Upper lobe of left lung (tissue), 4 donors: ENCODE data around the gene FRMPD2.

ENCODE experiments used
- EP300 ChIP-seq, 4 donors: sonication (generic); formaldehyde crosslinking; IDR thresholded peaks; one replicate each; pipeline ENCODE4 v1.5.1; 2017; ENCODE audit warnings: antibody characterized with exemption in 4 of 4, control low read depth in 2 of 4
- POLR2A ChIP-seq, 4 donors: fragments of 450-650 bp; IDR thresholded peaks; one replicate each; pipeline ENCODE4 v1.5.1; 2016 to 2017; ENCODE audit warnings: antibody characterized with exemption in 4 of 4, mild to moderate bottlenecking in 2 of 4
- POLR2AphosphoS5 ChIP-seq, 2 donors: sonication (generic); formaldehyde crosslinking; IDR thresholded peaks; one replicate each; pipeline ENCODE4 v1.5.1; 2017; ENCODE audit warnings: antibody characterized with exemption in 2 of 2
- TF ChIP-seq, protein P1 (sequence below), 6 experiments: fragments of 450-650 bp in 4 of 6; fragments of 200-600 bp in 2 of 6; sonication (generic) in 2 of 6; IDR thresholded peaks; one replicate each; pipeline ENCODE4 v1.5.1; 2016 to 2019; ENCODE audit warnings: antibody characterized with exemption in 6 of 6

DNA sequence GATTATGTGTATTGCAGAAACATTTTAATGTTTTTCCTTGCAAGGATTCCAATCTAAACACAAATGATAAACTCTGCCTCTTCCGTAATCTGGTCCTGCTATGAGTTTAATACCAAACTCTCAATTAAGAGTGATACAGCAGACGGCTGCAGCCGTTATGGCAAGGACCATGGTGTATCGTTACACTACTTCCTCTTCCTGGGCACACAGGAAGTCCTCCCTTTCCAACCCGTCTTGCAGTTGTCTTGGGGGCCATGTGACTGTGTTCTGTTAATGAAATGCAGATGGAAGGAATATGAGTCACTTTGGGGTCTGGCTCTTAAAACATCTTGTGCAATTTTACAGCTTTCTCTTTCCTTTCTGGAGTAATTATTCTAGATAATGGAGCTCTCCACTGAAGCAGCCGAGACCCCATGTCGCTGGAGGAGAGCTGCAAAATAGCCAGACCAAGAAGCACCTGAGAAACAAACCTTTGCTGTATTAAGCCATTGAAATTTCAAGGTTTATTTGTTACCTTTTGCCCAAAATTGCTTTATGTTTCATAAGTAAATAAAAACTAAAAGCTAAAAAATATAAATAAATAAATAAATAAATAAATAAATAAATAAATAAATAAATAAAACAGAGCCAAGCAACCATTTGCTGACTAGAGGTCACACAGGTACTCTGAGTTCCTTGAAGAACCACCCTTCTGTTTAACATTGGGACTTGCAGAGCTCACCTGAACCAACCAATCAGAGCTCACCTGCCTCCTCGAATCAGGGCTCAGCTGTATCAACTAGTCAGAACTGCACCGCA is 74.7 kb downstream of the FRMPD2 start:
- TF ChIP-seq, protein P1, sequence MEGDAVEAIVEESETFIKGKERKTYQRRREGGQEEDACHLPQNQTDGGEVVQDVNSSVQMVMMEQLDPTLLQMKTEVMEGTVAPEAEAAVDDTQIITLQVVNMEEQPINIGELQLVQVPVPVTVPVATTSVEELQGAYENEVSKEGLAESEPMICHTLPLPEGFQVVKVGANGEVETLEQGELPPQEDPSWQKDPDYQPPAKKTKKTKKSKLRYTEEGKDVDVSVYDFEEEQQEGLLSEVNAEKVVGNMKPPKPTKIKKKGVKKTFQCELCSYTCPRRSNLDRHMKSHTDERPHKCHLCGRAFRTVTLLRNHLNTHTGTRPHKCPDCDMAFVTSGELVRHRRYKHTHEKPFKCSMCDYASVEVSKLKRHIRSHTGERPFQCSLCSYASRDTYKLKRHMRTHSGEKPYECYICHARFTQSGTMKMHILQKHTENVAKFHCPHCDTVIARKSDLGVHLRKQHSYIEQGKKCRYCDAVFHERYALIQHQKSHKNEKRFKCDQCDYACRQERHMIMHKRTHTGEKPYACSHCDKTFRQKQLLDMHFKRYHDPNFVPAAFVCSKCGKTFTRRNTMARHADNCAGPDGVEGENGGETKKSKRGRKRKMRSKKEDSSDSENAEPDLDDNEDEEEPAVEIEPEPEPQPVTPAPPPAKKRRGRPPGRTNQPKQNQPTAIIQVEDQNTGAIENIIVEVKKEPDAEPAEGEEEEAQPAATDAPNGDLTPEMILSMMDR (IDR thresholded peaks at IDR 0.05), result no peak
- TF ChIP-seq POLR2A (IDR thresholded peaks at IDR 0.05) (no peak), POLR2AphosphoS5 (IDR thresholded peaks at IDR 0.05) (no peak), EP300 (IDR thresholded peaks at IDR 0.05) (no peak)
